HG03575 (cell line): ENCODE measurements around the gene ABCC4.

Experiments
- ATAC-seq: cut with Tn5 transposase; IDR thresholded peaks from one replicate; pipeline ENCODE4 v1.9.1; 2021; ENCODE audit not compliant: unreplicated experiment, insufficient number of reproducible peaks, low FRiP score; ENCODE audit errors: extremely low read depth

ABCC4 gene

GRCh38 chr13:95301183-95301967 lies at the start of gene ABCC4:
TSS of gene ABCC4 (minus strand) at chr13:95301451. CDS start at chr13:95301314, 137 bp downstream.
- no peak for ATAC-seq

- no peak for ATAC-seq
Measured at GRCh38 chr13:95349267-95349666, 48.0 kb upstream of the ABCC4 start.

GRCh38 chr13:95343944-95344343 lies 42.7 kb upstream of the ABCC4 start:
- no peak for ATAC-seq

- ATAC-seq, result no peak
Measured at GRCh38 chr13:95341441-95341840, 40.2 kb upstream of the ABCC4 start.

- no peak for ATAC-seq
Measured at GRCh38 chr13:95338905-95339304, 37.7 kb upstream of the ABCC4 start.

- ATAC-seq, result no peak
Measured at GRCh38 chr13:95337597-95337996, 36.3 kb upstream of the ABCC4 start.

GRCh38 chr13:95335667-95336066 lies 34.4 kb upstream of the ABCC4 start:
- no peak for ATAC-seq

- no peak for ATAC-seq
Measured at GRCh38 chr13:95328386-95328785, 27.1 kb upstream of the ABCC4 start.

GRCh38 chr13:95327190-95327589 lies 25.9 kb upstream of the ABCC4 start:
- ATAC-seq, result no peak

GRCh38 chr13:95326695-95327094 lies 25.4 kb upstream of the ABCC4 start:
- ATAC-seq, result no peak

GRCh38 chr13:95325485-95325884 lies 24.2 kb upstream of the ABCC4 start:
- ATAC-seq, result no peak

GRCh38 chr13:95323930-95324662 lies 22.8 kb upstream of the ABCC4 start:
- ATAC-seq, result no peak

- ATAC-seq, result no peak
Measured at GRCh38 chr13:95319551-95320274, 18.5 kb upstream of the ABCC4 start.

- no peak for ATAC-seq
Measured at GRCh38 chr13:95317039-95317989, 16.1 kb upstream of the ABCC4 start.

GRCh38 chr13:95315752-95316151 lies 14.5 kb upstream of the ABCC4 start:
- no peak for ATAC-seq

GRCh38 chr13:95307507-95307906 lies 6.3 kb upstream of the ABCC4 start:
- ATAC-seq, result no peak

- no peak for ATAC-seq
Measured at GRCh38 chr13:95304453-95304852, 3.2 kb upstream of the ABCC4 start.

- ATAC-seq, result no peak
Measured at GRCh38 chr13:95301968-95302393, 730 bp upstream of the ABCC4 start.
